ENCODE measurements around the gene HMGXB3.

HMGXB3 gene

GRCh38 chr5:150057052-150057451 is 56.5 kb downstream of the HMGXB3 start:
- ChIA-PET CTCF (no interaction called here), POLR2A (ENCODE audit: low non-redundant PET) (no interaction called here)
- TF ChIP-seq CTCF (conservative IDR thresholded peaks at IDR 0.05; ENCODE audit: low read depth), result no peak
- no peak overlapping the region for H3K27ac ChIP-seq
- DNase-seq (ENCODE audit: low spot score), result no peak

GRCh38 chr5:150057511-150057910 is 57.0 kb downstream of the HMGXB3 start:
- no peak overlapping the region for H3K27ac ChIP-seq
- no peak for TF ChIP-seq CTCF (conservative IDR thresholded peaks at IDR 0.05; ENCODE audit: low read depth)
- ChIA-PET CTCF (no interaction called here), POLR2A (ENCODE audit: low non-redundant PET) (no interaction called here)
- no peak for DNase-seq (ENCODE audit: low spot score)

- CTCF ChIA-PET, result no interaction called here
- DNase-seq (ENCODE audit: low spot score), result no peak
- no peak overlapping the region for H3K27ac ChIP-seq
- TF ChIP-seq CTCF (conservative IDR thresholded peaks at IDR 0.05; ENCODE audit: low read depth), result no peak
- POLR2A ChIA-PET (ENCODE audit: low non-redundant PET), result no interaction called here
Measured at GRCh38 chr5:150057996-150058395, 57.5 kb downstream of the HMGXB3 start.

- H3K27ac ChIP-seq, result no peak overlapping the region; the same call in 1 of the 2 replicates
- no peak for TF ChIP-seq CTCF (conservative IDR thresholded peaks at IDR 0.05; ENCODE audit: low read depth)
- DNase-seq (ENCODE audit: low spot score), result peak; percentile 69
- CTCF ChIA-PET, result no interaction called here
- POLR2A ChIA-PET (ENCODE audit: low non-redundant PET), result no interaction called here
Measured at GRCh38 chr5:150058480-150059126, 58.1 kb downstream of the HMGXB3 start.

- no peak overlapping the region for H3K27ac ChIP-seq
- DNase-seq (ENCODE audit: low spot score), result no peak
- ChIA-PET CTCF (interaction anchor here (0.6 kb wide), 1 partner anchor 219 kb away, joined by 7 read pairs; no protein-coding TSS in a partner anchor), POLR2A (ENCODE audit: low non-redundant PET) (no interaction called here)
- TF ChIP-seq CTCF (conservative IDR thresholded peaks at IDR 0.05; ENCODE audit: low read depth), result no peak
Measured at GRCh38 chr5:150059623-150060022, 59.1 kb downstream of the HMGXB3 start.

GRCh38 chr5:150060471-150060870 is 59.9 kb downstream of the HMGXB3 start:
- DNase-seq (ENCODE audit: low spot score), result no peak
- H3K27ac ChIP-seq, result no peak overlapping the region
- ChIA-PET POLR2A (ENCODE audit: low non-redundant PET) (no interaction called here), CTCF (no interaction called here)
- TF ChIP-seq CTCF (conservative IDR thresholded peaks at IDR 0.05; ENCODE audit: low read depth), result no peak
